ENCODE results near the gene HOXD13. TPM values are rescaled to one million over a fixed set of nuclear protein-coding genes. Genes with fewer than 3 reads are reported as not detected.

HOXD13 gene
- total RNA-seq, 4 donors from 2014 or later = 1.1 TPM; not detected in 3

DNA sequence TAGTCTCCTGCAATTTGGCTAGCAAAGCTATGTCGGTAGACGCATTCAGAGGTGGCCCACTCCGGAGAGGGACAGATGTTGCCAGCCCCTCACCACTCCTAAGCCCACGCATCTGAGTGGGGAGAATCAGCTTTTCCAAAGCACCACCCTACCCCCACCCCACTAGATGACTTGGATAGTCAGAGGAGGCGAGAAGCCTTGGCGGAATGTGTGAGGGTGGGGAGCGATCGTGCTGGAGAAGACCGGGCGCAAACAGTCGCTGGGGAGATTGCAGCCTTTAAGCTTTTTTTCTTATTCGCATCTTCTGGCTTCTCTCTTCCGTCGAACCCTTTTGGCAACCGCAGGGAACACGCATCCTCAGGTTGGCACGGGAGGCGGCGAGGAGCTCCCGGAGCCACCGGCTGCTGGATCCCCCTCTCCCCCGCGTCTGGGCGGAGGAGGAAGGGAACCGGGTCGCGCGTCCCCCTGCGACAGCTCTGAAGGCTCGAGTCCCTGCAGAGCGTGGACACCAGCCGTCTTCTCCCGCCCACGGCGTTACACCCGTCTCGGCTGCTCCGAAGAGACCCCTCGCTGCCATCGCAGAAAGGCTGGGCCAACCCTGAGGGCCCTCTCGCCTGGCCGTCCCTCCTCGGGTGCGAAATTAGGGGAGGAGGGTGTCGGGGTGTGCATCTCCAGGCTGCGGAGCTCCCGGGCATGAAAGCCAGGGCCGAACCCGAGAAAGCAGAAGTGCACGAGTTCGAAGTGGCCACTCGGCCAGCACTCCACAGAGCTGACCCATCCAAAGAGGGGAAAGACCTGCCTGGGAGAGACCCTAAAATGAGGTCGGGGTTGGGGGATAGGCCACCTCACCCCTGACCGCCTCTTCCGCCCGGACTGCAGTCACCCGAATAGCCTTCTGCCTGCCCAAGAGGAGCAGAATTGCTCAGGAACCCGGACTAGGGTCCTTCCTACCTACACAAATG lies 20.9 kb upstream of the HOXD13 start:
- TF ChIP-seq CTCF (IDR thresholded peaks at IDR 0.05; ENCODE audit: low read depth) = no peak

- no peak for TF ChIP-seq CTCF (IDR thresholded peaks at IDR 0.05; ENCODE audit: low read depth)
Measured at GRCh38 chr2:176072292-176072669, 20.2 kb upstream of the HOXD13 start.

DNA sequence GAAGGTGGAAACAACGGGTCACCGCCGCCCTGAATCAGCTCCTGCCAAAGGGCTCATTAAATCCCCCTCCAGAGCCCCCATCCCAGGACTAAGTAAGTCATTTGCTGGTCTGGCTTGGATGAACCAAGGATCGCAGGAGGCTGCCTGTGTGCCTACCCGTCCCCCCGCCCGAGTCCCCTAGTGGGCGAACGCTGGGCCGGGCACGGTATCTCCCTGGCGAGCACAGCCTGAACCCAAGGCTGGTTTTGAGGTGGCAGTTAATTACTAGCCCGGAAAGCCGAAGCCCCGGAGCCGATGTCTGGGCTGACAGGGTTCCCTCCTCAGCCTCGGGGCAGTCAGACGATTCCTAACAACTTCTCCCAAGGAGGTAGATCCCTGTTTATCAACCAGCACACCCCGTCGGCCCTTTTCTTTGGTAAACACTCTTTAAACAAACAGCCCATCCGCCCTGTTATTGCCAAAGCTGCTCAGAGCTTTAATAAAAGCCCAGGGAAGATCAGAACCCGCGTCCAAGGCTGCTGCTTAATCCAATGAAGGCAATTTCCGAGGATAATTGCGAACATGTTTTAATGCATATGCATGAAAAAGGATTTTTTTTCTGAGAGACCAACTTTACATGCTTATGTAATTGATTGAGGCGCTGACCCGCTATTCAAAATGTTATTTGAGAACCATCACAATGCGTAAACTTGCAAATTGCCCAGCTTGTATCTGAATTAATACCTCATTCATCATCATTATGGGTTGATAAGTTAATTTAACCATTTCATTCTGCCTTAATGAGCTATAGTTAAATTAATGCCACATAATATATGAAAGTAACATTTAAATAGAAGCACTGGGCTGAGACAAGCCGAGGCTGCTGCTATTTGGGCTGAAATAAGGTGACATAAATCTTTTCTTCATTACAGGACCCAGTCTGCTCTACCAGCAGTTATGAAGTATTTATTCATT lies 19.3 kb upstream of the HOXD13 start:
- TF ChIP-seq CTCF (IDR thresholded peaks at IDR 0.05; ENCODE audit: low read depth) = no peak

- TF ChIP-seq CTCF (IDR thresholded peaks at IDR 0.05; ENCODE audit: low read depth) = no peak
Measured at GRCh38 chr2:176074919-176075425, 17.5 kb upstream of the HOXD13 start.

DNA sequence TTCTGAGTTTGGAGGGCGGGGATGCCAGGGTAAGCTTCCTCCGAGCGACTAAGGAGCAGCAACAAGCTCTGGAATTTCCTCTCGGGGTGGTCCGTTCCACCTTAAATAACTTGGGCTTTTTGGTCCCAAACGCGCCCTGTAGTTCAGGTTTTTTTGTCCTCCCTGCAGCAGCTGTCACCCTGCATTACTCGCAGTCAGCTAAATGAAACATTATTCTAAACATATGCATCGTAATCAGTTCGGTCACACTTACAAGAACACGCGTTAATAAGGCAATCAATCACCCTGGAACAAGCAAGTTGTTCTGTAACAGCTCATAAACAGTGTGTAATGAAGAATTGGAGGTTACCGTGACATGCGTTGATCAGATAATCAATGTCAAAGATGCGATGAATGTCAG lies 17.0 kb upstream of the HOXD13 start:
- TF ChIP-seq CTCF (IDR thresholded peaks at IDR 0.05; ENCODE audit: low read depth) = no peak

DNA sequence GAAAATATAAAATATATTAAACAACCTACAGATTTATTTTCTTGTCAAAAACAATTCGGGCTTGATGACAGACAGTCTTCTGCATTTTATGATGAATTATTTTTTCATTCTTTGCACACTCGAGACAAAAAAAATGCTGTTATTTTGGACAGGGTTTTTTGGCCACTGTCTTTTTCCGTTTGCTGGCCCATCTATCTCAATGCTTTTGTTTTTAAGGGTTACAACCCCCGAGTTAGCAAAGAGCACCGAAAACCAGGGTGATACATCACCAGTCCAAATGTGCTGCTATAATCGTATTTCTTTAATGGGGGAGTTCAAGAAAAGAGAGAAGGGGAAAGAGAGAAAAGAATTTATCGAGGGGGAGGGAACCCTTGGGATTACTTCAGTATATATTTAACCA lies 16.5 kb upstream of the HOXD13 start:
- TF ChIP-seq CTCF (IDR thresholded peaks at IDR 0.05; ENCODE audit: low read depth) = no peak

DNA sequence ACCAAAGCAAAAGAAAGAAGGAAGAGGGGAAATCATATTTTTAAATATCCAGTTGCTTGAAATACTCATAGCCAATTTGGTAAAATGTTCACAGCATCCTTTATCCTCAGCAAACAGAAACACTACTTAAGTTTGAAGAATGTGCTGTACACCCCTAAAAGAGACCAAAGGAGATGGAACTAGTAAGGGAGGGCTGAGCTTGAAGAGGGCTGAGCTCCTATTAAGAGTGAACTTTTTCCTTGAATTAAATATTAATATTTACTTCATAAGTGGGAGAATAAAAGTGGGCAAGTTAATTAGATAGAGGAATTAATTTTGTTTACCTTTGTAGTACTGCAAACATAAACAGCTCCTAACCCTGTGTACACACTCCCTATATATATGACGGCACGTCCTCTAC lies 15.7 kb upstream of the HOXD13 start:
- no peak for TF ChIP-seq CTCF (IDR thresholded peaks at IDR 0.05; ENCODE audit: low read depth)

Data from subcutaneous adipose tissue (tissue), 4 donors.